SU-DHL-6 (cell line): ENCODE measurements around the gene TRIM36.
A peak's percentile ranks its signal among the peaks of the same experiment; 100 is the strongest.

Source experiments
- H2AFZ ChIP-seq: fragments of 200-600 bp; sonication (generic); 2 replicates; pipeline ENCODE4 v1.6.1; 2014; ENCODE audit warnings: low read depth, mild to moderate bottlenecking, moderate library complexity, mixed read lengths, antibody characterized with exemption, low read length; ENCODE audit not compliant: severe bottlenecking
- H3F3A ChIP-seq: fragments of 200-600 bp; shearing (Covaris generic); 2 replicates; pipeline ENCODE4 v1.6.0; 2016; ENCODE audit warnings: antibody characterized with exemption, mild to moderate bottlenecking; ENCODE audit not compliant: insufficient read depth
- H3K27ac ChIP-seq: fragments of 200-600 bp; sonication (generic); 2 replicates; pipeline ENCODE4 v1.5.1; 2016; ENCODE audit warnings: low read depth, mild to moderate bottlenecking, low read length, moderate library complexity, mixed read lengths
- H3K27me3 ChIP-seq: fragments of 200-600 bp; sonication (generic), shearing (Covaris generic); 2 replicates; pipeline ENCODE4 v1.6.0; 2014; ENCODE audit warnings: mild to moderate bottlenecking, low read length
- H3K36me3 ChIP-seq: fragments of 200-600 bp; sonication (generic); 2 replicates; pipeline ENCODE4 v1.6.1; 2014; ENCODE audit warnings: mild to moderate bottlenecking, low read length, mixed read lengths
- H3K4me2 ChIP-seq: fragments of 300-600, 200-600 bp; shearing (Covaris generic), sonication (generic); 2 replicates; pipeline ENCODE4 v1.6.0; 2014; ENCODE audit warnings: low read length, low read depth, mild to moderate bottlenecking; ENCODE audit not compliant: poor library complexity, severe bottlenecking
- H3K4me3 ChIP-seq: fragments of 200-600 bp; sonication (generic); 2 replicates; pipeline ENCODE4 v1.5.1; 2014; ENCODE audit warnings: antibody characterized with exemption, low read length, mild to moderate bottlenecking, mixed read lengths; ENCODE audit not compliant: insufficient read depth, poor library complexity, severe bottlenecking
- H3K79me2 ChIP-seq: fragments of 200-600 bp; sonication (generic); 2 replicates; pipeline ENCODE4 v1.6.1; 2014; ENCODE audit warnings: mild to moderate bottlenecking, low read length, moderate library complexity; ENCODE audit not compliant: insufficient read depth
- H3K9ac ChIP-seq: fragments of 200-600 bp; sonication (generic); 2 replicates; pipeline ENCODE4 v1.7.0; 2014; ENCODE audit warnings: mild to moderate bottlenecking, low read length
- H3K9me2 ChIP-seq: fragments of 200-600 bp; sonication (generic); replicated peaks from 2 replicates; pipeline ENCODE4 v1.6.1; 2014; ENCODE audit warnings: low read length; ENCODE audit not compliant: insufficient read depth
- H3K9me3 ChIP-seq: fragments of 200-600 bp; sonication (generic); 2 replicates; pipeline ENCODE4 v1.6.1; 2014; ENCODE audit warnings: low read length, mixed read lengths; ENCODE audit not compliant: insufficient read depth
- H4K20me1 ChIP-seq: fragments of 200-600 bp; sonication (generic); 2 replicates; pipeline ENCODE4 v1.6.1; 2014; ENCODE audit warnings: low read depth, mild to moderate bottlenecking, antibody characterized with exemption, low read length, moderate library complexity, mixed read lengths
- CTCF ChIP-seq: fragments of 200-600 bp; sonication (generic); IDR thresholded peaks from one replicate; pipeline ENCODE4 v1.5.1; 2017; ENCODE audit warnings: antibody characterized with exemption, mild to moderate bottlenecking, low read length, moderate library complexity; ENCODE audit not compliant: insufficient read depth, poor library complexity, severe bottlenecking
- EZH2phosphoT487 ChIP-seq: fragments of 200-600 bp; sonication (generic), shearing (Covaris generic); conservative IDR thresholded peaks from 2 replicates; pipeline ENCODE4 v1.6.1; 2018; ENCODE audit warnings: mild to moderate bottlenecking, antibody characterized with exemption, low read length, moderate library complexity, mixed read lengths

The TRIM36 gene

GRCh38 chr5:115109356-115109755 lies 60.4 kb downstream of the TRIM36 start:
- TF ChIP-seq CTCF = no peak
- no peak for TF ChIP-seq EZH2phosphoT487
- no peak overlapping the region for H3K9ac ChIP-seq
- H3K9me2 ChIP-seq = no peaks in the 10 kb centered on the region
- no peak overlapping the region for H3K4me2 ChIP-seq
- no peak overlapping the region for H2AFZ ChIP-seq
- H4K20me1 ChIP-seq = no peaks in the 10 kb centered on the region
- H3K9me3 ChIP-seq = no peaks in the 10 kb centered on the region
- H3K4me3 ChIP-seq = no peak overlapping the region
- no peaks in the 10 kb centered on the region for H3K27me3 ChIP-seq
- H3K79me2 ChIP-seq = no peaks in the 10 kb centered on the region
- no peaks in the 10 kb centered on the region for H3K36me3 ChIP-seq
- H3F3A ChIP-seq = no peaks in the 10 kb centered on the region
- H3K27ac ChIP-seq = no peak overlapping the region

- Histone ChIP-seq H2AFZ (no peak overlapping the region), H4K20me1 (no peaks in the 10 kb centered on the region), H3K4me2 (no peak overlapping the region), H3K9me3 (no peaks in the 10 kb centered on the region), H3K36me3 (no peaks in the 10 kb centered on the region), H3K27ac (no peak overlapping the region), H3K9me2 (no peaks in the 10 kb centered on the region), H3F3A (no peaks in the 10 kb centered on the region), H3K79me2 (no peaks in the 10 kb centered on the region), H3K4me3 (no peak overlapping the region), H3K9ac (no peak overlapping the region), H3K27me3 (no peaks in the 10 kb centered on the region)
- TF ChIP-seq CTCF = no peak
Observed at GRCh38 chr5:115100319-115100955, 69.3 kb downstream of the TRIM36 start.

GRCh38 chr5:115098041-115098702 lies 71.5 kb downstream of the TRIM36 start:
- Histone ChIP-seq H3F3A (no peaks in the 10 kb centered on the region), H2AFZ (no peak overlapping the region), H3K9me2 (no peaks in the 10 kb centered on the region), H4K20me1 (no peaks in the 10 kb centered on the region), H3K36me3 (no peaks in the 10 kb centered on the region), H3K27ac (no peak overlapping the region), H3K79me2 (no peaks in the 10 kb centered on the region), H3K4me2 (no peak overlapping the region), H3K9me3 (no peaks in the 10 kb centered on the region), H3K9ac (no peak overlapping the region), H3K4me3 (no peak overlapping the region), H3K27me3 (no peaks in the 10 kb centered on the region)
- TF ChIP-seq CTCF (peak; percentile 67), EZH2phosphoT487 (no peak)
